Nephron (organoid): Measurements from ENCODE around the gene NAGK.
"Not testable (repeated sequence)": the region's sequence is repeated elsewhere in the genome, so short reads cannot be mapped to it uniquely, and the experiment has no call there.

Source experiments
- H3K27ac Mint-ChIP-seq, 3 experiments: 2 replicates each; pipeline ENCODE4 v1.8.0; 2020; ENCODE audit warnings: mixed read lengths in 3 of 3, mild to moderate bottlenecking in 2 of 3, moderate library complexity in 1 of 3
- H3K27me3 Mint-ChIP-seq: 2 replicates; pipeline ENCODE4 v1.8.0; 2021; ENCODE audit warnings: low read depth, mild to moderate bottlenecking, moderate library complexity, mixed read lengths
- H3K36me3 Mint-ChIP-seq: 2 replicates; pipeline ENCODE4 v1.8.0; 2020; ENCODE audit warnings: low read depth, mixed read lengths
- H3K4me1 Mint-ChIP-seq: 2 replicates; pipeline ENCODE4 v1.8.0; 2020; ENCODE audit warnings: mixed read lengths
- H3K4me3 Mint-ChIP-seq, 3 experiments: 2 replicates each; pipeline ENCODE4 v1.8.0; 2020; ENCODE audit warnings: mild to moderate bottlenecking in 3 of 3, mixed read lengths in 3 of 3, moderate library complexity in 2 of 3
- H3K9me3 Mint-ChIP-seq: 2 replicates; pipeline ENCODE4 v1.8.0; 2020; ENCODE audit warnings: mixed read lengths
- CTCF ChIP-seq, 3 experiments: fragments of 200-600 bp; sonication (generic); IDR thresholded peaks; one replicate each; pipeline ENCODE4 v1.5.0; 2021; ENCODE audit warnings: antibody characterized with exemption in 3 of 3; ENCODE audit not compliant: unreplicated experiment in 3 of 3

Gene NAGK

GRCh38 chr2:71045151-71045550, 23.3 kb upstream of the NAGK start:
- Mint-ChIP-seq H3K4me1 (no peaks in the 10 kb centered on the region), H3K36me3 (no peaks in the 10 kb centered on the region), H3K27me3 (peaks cover 47% of the 10 kb centered on the region), H3K9me3 (no peaks in the 10 kb centered on the region), H3K4me3 (no peak overlapping the region), H3K27ac (no peak overlapping the region)
- no peak for TF ChIP-seq CTCF (IDR thresholded peaks at IDR 0.05; ENCODE audit: unreplicated experiment in 3 of 3)

- TF ChIP-seq CTCF (IDR thresholded peaks at IDR 0.05; ENCODE audit: unreplicated experiment in 3 of 3): no peak
- no peak overlapping the region for H3K4me3 Mint-ChIP-seq
- H3K36me3 Mint-ChIP-seq: no peaks in the 10 kb centered on the region
- no peaks in the 10 kb centered on the region for H3K4me1 Mint-ChIP-seq
- H3K9me3 Mint-ChIP-seq: no peaks in the 10 kb centered on the region
- no peak overlapping the region for H3K27ac Mint-ChIP-seq
- peaks cover 47% of the 10 kb centered on the region for H3K27me3 Mint-ChIP-seq
Observed at GRCh38 chr2:71045865-71046548, 22.4 kb upstream of the NAGK start.

- Mint-ChIP-seq H3K4me1 (no peaks in the 10 kb centered on the region), H3K4me3 (no peak overlapping the region), H3K27ac (no peak overlapping the region)
Observed at GRCh38 chr2:71048096-71048495, 20.4 kb upstream of the NAGK start.

GRCh38 chr2:71049704-71050360, 18.6 kb upstream of the NAGK start:
- H3K4me1 Mint-ChIP-seq, H3K9me3 Mint-ChIP-seq, H3K4me3 Mint-ChIP-seq, H3K36me3 Mint-ChIP-seq, H3K27ac Mint-ChIP-seq: not testable (repeated sequence)
- peaks cover 22% of the 10 kb centered on the region for H3K27me3 Mint-ChIP-seq

More at GRCh38 chr2:71048096-71048495, 20.4 kb upstream of the NAGK start:
- H3K27me3 Mint-ChIP-seq: peaks cover 32% of the 10 kb centered on the region
- H3K9me3 Mint-ChIP-seq: no peaks in the 10 kb centered on the region
- no peaks in the 10 kb centered on the region for H3K36me3 Mint-ChIP-seq
- no peak for TF ChIP-seq CTCF (IDR thresholded peaks at IDR 0.05; ENCODE audit: unreplicated experiment in 3 of 3)

- H3K9me3 Mint-ChIP-seq, H3K4me1 Mint-ChIP-seq, H3K4me3 Mint-ChIP-seq, H3K36me3 Mint-ChIP-seq, H3K27ac Mint-ChIP-seq, H3K27me3 Mint-ChIP-seq: not testable (repeated sequence)
Observed at GRCh38 chr2:71055206-71055740, 13.2 kb upstream of the NAGK start.

- Mint-ChIP-seq H3K27me3 (peaks cover 12% of the 10 kb centered on the region), H3K4me3 (no peak overlapping the region), H3K9me3 (no peaks in the 10 kb centered on the region), H3K36me3 (no peaks in the 10 kb centered on the region), H3K4me1 (no peaks in the 10 kb centered on the region), H3K27ac (no peak overlapping the region)
- TF ChIP-seq CTCF (IDR thresholded peaks at IDR 0.05; ENCODE audit: unreplicated experiment in 3 of 3): no peak
Observed at GRCh38 chr2:71060211-71060610, 8.2 kb upstream of the NAGK start.

- Mint-ChIP-seq H3K9me3 (no peaks in the 10 kb centered on the region), H3K36me3 (no peaks in the 10 kb centered on the region), H3K27me3 (peaks cover 12% of the 10 kb centered on the region), H3K4me1 (no peaks in the 10 kb centered on the region), H3K27ac (no peak overlapping the region), H3K4me3 (no peak overlapping the region)
- no peak for TF ChIP-seq CTCF (IDR thresholded peaks at IDR 0.05; ENCODE audit: unreplicated experiment in 3 of 3)
Observed at GRCh38 chr2:71060871-71061270, 7.6 kb upstream of the NAGK start.
